B cell (primary cell): ENCODE results near the gene GFPT2. TPM values are rescaled to one million over a fixed set of nuclear protein-coding genes. Genes with fewer than 3 reads are reported as not detected.

Experiments
- ATAC-seq: fragments of 200-7000 bp; cut with Tn5 transposase; one replicate; pipeline ENCODE4 v1.10.0; 2021; ENCODE audit warnings: low read depth, mild to moderate bottlenecking, moderate number of reproducible peaks, moderate library complexity
- CTCF ChIA-PET: fragments of 350-600 bp; sonication (Branson Sonifier 250); formaldehyde crosslinking; loops from one replicate; lab custom pipeline; 2021; ENCODE audit warnings: antibody characterized with exemption, inconsistent platforms; lab: Charles Lee
- POLR2A ChIA-PET: fragments of 350-600 bp; sonication (Branson Sonifier 250); formaldehyde crosslinking; loops from one replicate; lab custom pipeline; 2021; ENCODE audit warnings: antibody characterized with exemption; lab: Charles Lee
- DNase-seq: peaks from one replicate; pipeline ENCODE4 v3.0.0; 2013
- H2AFZ ChIP-seq: 2 replicates; pipeline ENCODE4 v1.6.1; 2012; ENCODE audit warnings: mild to moderate bottlenecking, low read depth, low read length; ENCODE audit not compliant: insufficient read depth, poor library complexity, severe bottlenecking
- H3K27ac ChIP-seq, 2 donors: 1 replicate in 1 of 2; 2 replicates in 1 of 2; pipeline ENCODE4 v1.5.1; 2012 to 2013; ENCODE audit warnings: low read length in 2 of 2, mild to moderate bottlenecking in 2 of 2, moderate library complexity in 1 of 2
- H3K27me3 ChIP-seq, 4 experiments: fragments of 200-600 bp in 1 of 4; sonication (generic) in 1 of 4; replicated peaks in 1 of 4; 1 replicate in 2 of 4; 2 replicates in 2 of 4; pipeline versions ENCODE4 v1.6.1 to v1.7.0; 2013 to 2016; ENCODE audit warnings: low read length in 3 of 4, mild to moderate bottlenecking in 2 of 4, mixed read lengths in 1 of 4, moderate library complexity in 1 of 4; ENCODE audit not compliant: insufficient read depth in 4 of 4, control insufficient read depth in 3 of 4; ENCODE audit errors: control extremely low read depth in 1 of 4
- H3K36me3 ChIP-seq, 2 experiments: replicated peaks in 1 of 2; 1 replicate in 1 of 2; 2 replicates in 1 of 2; pipeline versions ENCODE4 v1.6.1 to v1.7.1; 2013; ENCODE audit warnings: low read length in 1 of 2; ENCODE audit not compliant: insufficient read depth in 2 of 2, control insufficient read depth in 1 of 2; ENCODE audit errors: control extremely low read depth in 1 of 2, extremely low read depth in 1 of 2
- H3K4me1 ChIP-seq, 2 donors: fragments of 200-600 bp in 1 of 2; sonication (generic) in 1 of 2; 1 replicate in 1 of 2; 2 replicates in 1 of 2; pipeline versions ENCODE4 v1.5.1 to v1.6.1; 2013 to 2017; ENCODE audit warnings: low read length in 2 of 2; ENCODE audit not compliant: control insufficient read depth in 2 of 2, insufficient read depth in 2 of 2
- H3K4me2 ChIP-seq: replicated peaks from 2 replicates; pipeline ENCODE3; 2012; ENCODE audit warnings: mild to moderate bottlenecking, low read depth, low read length; ENCODE audit not compliant: poor library complexity, severe bottlenecking
- H3K4me3 ChIP-seq, 5 experiments: fragments of 200-600 bp in 1 of 5; sonication (generic) in 1 of 5; 1 replicate in 3 of 5; 2 replicates in 2 of 5; pipeline versions ENCODE4 v1.5.1 to v1.7.0; 2011 to 2016; ENCODE audit warnings: low read length in 4 of 5, mild to moderate bottlenecking in 4 of 5, low read depth in 2 of 5, control low read depth in 1 of 5, moderate library complexity in 1 of 5; ENCODE audit not compliant: insufficient read depth in 1 of 5; ENCODE audit errors: control extremely low read depth in 1 of 5, extremely low read depth in 1 of 5
- H3K79me2 ChIP-seq: fragments of 200-600 bp; sonication (generic); one replicate; pipeline ENCODE4 v1.6.0; 2016; ENCODE audit warnings: low read length; ENCODE audit not compliant: control insufficient read depth, insufficient read depth
- H3K9ac ChIP-seq: fragments of 200-600 bp; sonication (generic); 2 replicates; pipeline ENCODE4 v1.6.1; 2017; ENCODE audit warnings: mild to moderate bottlenecking, low read length, moderate library complexity
- H3K9me3 ChIP-seq, 3 donors: one replicate each; pipeline versions ENCODE4 v1.6.1 to v1.7.1; 2013; ENCODE audit warnings: low read length in 2 of 3; ENCODE audit not compliant: control insufficient read depth in 2 of 3, insufficient read depth in 1 of 3; ENCODE audit errors: control extremely low read depth in 1 of 3
- H4K20me1 ChIP-seq: 2 replicates; pipeline ENCODE4 v1.6.0; 2012; ENCODE audit warnings: mild to moderate bottlenecking, low read length; ENCODE audit not compliant: insufficient read depth, control insufficient read depth, poor library complexity, severe bottlenecking
- H3K27ac Mint-ChIP-seq: one replicate; pipeline ENCODE4 v1.8.0; 2021; ENCODE audit warnings: mixed read lengths
- H3K27me3 Mint-ChIP-seq: one replicate; pipeline ENCODE4 v1.8.0; 2021; ENCODE audit warnings: mixed read lengths
- H3K4me1 Mint-ChIP-seq: one replicate; pipeline ENCODE4 v1.8.0; 2021; ENCODE audit warnings: mixed read lengths
- H3K4me3 Mint-ChIP-seq: one replicate; pipeline ENCODE4 v1.8.0; 2021; ENCODE audit warnings: mixed read lengths
- H3K9me3 Mint-ChIP-seq: one replicate; pipeline ENCODE4 v1.8.0; 2022; ENCODE audit warnings: mixed read lengths; ENCODE audit not compliant: insufficient read depth
- CTCF ChIP-seq: fragments of 200-600 bp; IDR thresholded peaks from one replicate; pipeline ENCODE4 v1.8.0; 2022; ENCODE audit warnings: antibody characterized with exemption, mild to moderate bottlenecking
- EZH2 ChIP-seq: IDR thresholded peaks from 2 replicates; pipeline ENCODE4 v1.6.1; 2012; ENCODE audit warnings: borderline replicate concordance, low read depth, mild to moderate bottlenecking, moderate library complexity, low read length; ENCODE audit not compliant: insufficient read depth, poor library complexity, severe bottlenecking
- WGBS: methylation state at CpG from one replicate; pipeline ENCODE4 v1.1.5; 2013; ENCODE audit warnings: missing lambda C conversion rate; ENCODE audit not compliant: insufficient coverage; 5-methylcytosine and 5-hydroxymethylcytosine counted together
- intact Hi-C: fragments of 100-400 bp; cut with micrococcal nuclease; formaldehyde crosslinking; loops from one replicate; pipeline ENCODE4 v1.10.0; 2022
- polyA plus RNA-seq: library from polyadenylated mRNA; depleted of rRNA; stranded (reverse); fragments of >200 nt; gene quantifications from 2 replicates; pipeline ENCODE4 v1.2.3, GENCODE V29; 2012
- total RNA-seq, 2 donors: library from RNA; stranded (reverse); fragments of 120-200 nt in 1 of 2; gene quantifications; 1 replicate in 1 of 2; 2 replicates in 1 of 2; pipeline versions ENCODE4 v1.2.3 to v1.2.4, GENCODE V29; 2013 to 2022

The GFPT2 gene
- total and polyA plus RNA-seq, 2 donors (not counting 1 experiment from before 2014, with no cell fraction given), result 0.03 to 2.8 TPM

GRCh38 chr5:180352116-180353047 lies 754 bp downstream of the GFPT2 start:
- no peaks in the 10 kb centered on the region for H3K79me2 ChIP-seq
- ATAC-seq, result peak; percentile 3
- H3K9me3 ChIP-seq, result peaks cover 0 to 3% (median 0%) of the 10 kb centered on the region in 3 donors
- peak; percentile 48 for DNase-seq
- H4K20me1 ChIP-seq, result no peaks in the 10 kb centered on the region
- ChIA-PET CTCF (interaction anchor here (1.1 kb wide), 1 partner anchor 24 kb away, joined by 6 read pairs; no protein-coding TSS in a partner anchor), POLR2A (no interaction called here)
- Mint-ChIP-seq H3K27me3 (peaks cover 51% of the 10 kb centered on the region), H3K4me1 (peaks cover 9% of the 10 kb centered on the region), H3K27ac (no peak overlapping the region), H3K4me3 (peak overlapping the region; percentile 70), H3K9me3 (no peaks in the 10 kb centered on the region)
- peak overlapping the region in 4 of 5 experiments; percentile 15 to 79 (median 69) for H3K4me3 ChIP-seq
- peaks cover 21 to 23% of the 10 kb centered on the region in 2 donors for H3K4me1 ChIP-seq
- no peaks in the 10 kb centered on the region for H3K36me3 ChIP-seq
- no peak for TF ChIP-seq EZH2
- no peak for TF ChIP-seq CTCF
- intact Hi-C loops, result loop anchor here (1.0 to 2.0 kb wide), 2 partner anchors 60 to 142 kb away; partner anchors contain the start of genes CNOT6 and MAPK9
- H3K27ac ChIP-seq, result no peak overlapping the region
- 13% methylated on average over 90 of the region's 95 CpGs for WGBS
- peak overlapping the region; percentile 97 for H3K4me2 ChIP-seq
- peaks cover 0 to 57% (median 27%) of the 10 kb centered on the region in 4 experiments for H3K27me3 ChIP-seq
- H3K9ac ChIP-seq, result peak overlapping the region; percentile 66
- H2AFZ ChIP-seq, result peak overlapping the region; percentile 80
